H9 (cell line): ENCODE measurements around the gene LAYN. TPM values are rescaled to one million over a fixed set of nuclear protein-coding genes. Genes with fewer than 3 reads are reported as not detected.
A peak's percentile ranks its signal among the peaks of the same experiment; 100 is the strongest.

ENCODE experiments used
- DNase-seq: peaks from one replicate; pipeline ENCODE4 v3.0.0-alpha.2; 2017
- H2AFZ ChIP-seq: one replicate; pipeline ENCODE4 v1.6.1; 2013; ENCODE audit warnings: mild to moderate bottlenecking, low read length, control low read depth, moderate library complexity
- H2AK5ac ChIP-seq: 2 replicates; pipeline ENCODE4 v1.6.1; 2013; ENCODE audit warnings: low read length, control low read depth, mixed read lengths; ENCODE audit not compliant: insufficient read length
- H2BK120ac ChIP-seq: one replicate; pipeline ENCODE4 v1.6.1; 2013; ENCODE audit warnings: low read depth, mild to moderate bottlenecking, low read length, control low read depth, inconsistent platforms; ENCODE audit not compliant: poor library complexity, severe bottlenecking
- H2BK12ac ChIP-seq: 2 replicates; pipeline ENCODE4 v1.6.1; 2013; ENCODE audit warnings: low read length, control low read depth, mixed read lengths, low read depth; ENCODE audit not compliant: insufficient read length
- H2BK15ac ChIP-seq: 2 replicates; pipeline ENCODE4 v1.6.1; 2013; ENCODE audit warnings: low read depth, low read length, control low read depth
- H2BK20ac ChIP-seq: one replicate; pipeline ENCODE4 v1.6.1; 2013; ENCODE audit warnings: low read depth, mild to moderate bottlenecking, low read length, control low read depth, inconsistent platforms; ENCODE audit not compliant: poor library complexity, severe bottlenecking
- H2BK5ac ChIP-seq: 2 replicates; pipeline ENCODE4 v1.6.1; 2013; ENCODE audit warnings: low read length, control low read depth, mixed read lengths; ENCODE audit not compliant: insufficient read length
- H3K14ac ChIP-seq: 2 replicates; pipeline ENCODE4 v1.6.1; 2013; ENCODE audit warnings: low read length, control low read depth; ENCODE audit not compliant: insufficient read depth
- H3K18ac ChIP-seq: 2 replicates; pipeline ENCODE4 v1.6.1; 2013; ENCODE audit warnings: low read depth, mild to moderate bottlenecking, mixed read lengths, low read length, control low read depth; ENCODE audit not compliant: insufficient read length
- H3K23ac ChIP-seq: 2 replicates; pipeline ENCODE4 v1.6.1; 2013; ENCODE audit warnings: low read length, control low read depth, mixed read lengths, low read depth; ENCODE audit not compliant: insufficient read length
- H3K23me2 ChIP-seq: 2 replicates; pipeline ENCODE4 v1.6.1; 2013; ENCODE audit warnings: low read depth, mild to moderate bottlenecking, mixed read lengths, low read length, control low read depth; ENCODE audit not compliant: insufficient read length, poor library complexity, severe bottlenecking
- H3K27ac ChIP-seq: 2 replicates; pipeline ENCODE4 v1.5.1; 2013; ENCODE audit warnings: low read length, control low read depth, mixed read lengths, low read depth; ENCODE audit not compliant: insufficient read length
- H3K27me3 ChIP-seq: 2 replicates; pipeline ENCODE4 v1.6.1; 2013; ENCODE audit warnings: low read length, control low read depth, inconsistent platforms; ENCODE audit not compliant: insufficient read depth
- H3K4ac ChIP-seq: 2 replicates; pipeline ENCODE4 v1.6.1; 2013; ENCODE audit warnings: low read depth, mild to moderate bottlenecking, control low read depth, inconsistent platforms, low read length, moderate library complexity
- H3K4me1 ChIP-seq: 2 replicates; pipeline ENCODE4 v1.6.1; 2013; ENCODE audit warnings: low read length, control low read depth, inconsistent platforms; ENCODE audit not compliant: insufficient read depth
- H3K4me2 ChIP-seq: 2 replicates; pipeline ENCODE4 v1.6.1; 2013; ENCODE audit warnings: low read length, control low read depth, mixed read lengths; ENCODE audit not compliant: insufficient read length, insufficient read depth
- H3K56ac ChIP-seq: 2 replicates; pipeline ENCODE4 v1.6.1; 2013; ENCODE audit warnings: low read depth, mild to moderate bottlenecking, mixed read lengths, low read length, control low read depth; ENCODE audit not compliant: insufficient read length
- H3K79me1 ChIP-seq: 2 replicates; pipeline ENCODE4 v1.6.1; 2013; ENCODE audit warnings: low read depth, mild to moderate bottlenecking, moderate library complexity, low read length, control low read depth, inconsistent platforms; ENCODE audit not compliant: insufficient read depth, poor library complexity, severe bottlenecking
- H3K79me2 ChIP-seq: 2 replicates; pipeline ENCODE4 v1.6.1; 2013; ENCODE audit warnings: low read length, control low read depth, inconsistent platforms; ENCODE audit not compliant: insufficient read depth
- H3K9ac ChIP-seq: 2 replicates; pipeline ENCODE4 v1.6.1; 2013; ENCODE audit warnings: low read length, control low read depth, mixed read lengths; ENCODE audit not compliant: insufficient read length; ENCODE audit errors: extremely low read depth
- H3K9me3 ChIP-seq: one replicate; pipeline ENCODE4 v1.6.1; 2013; ENCODE audit warnings: low read depth, low read length, inconsistent platforms; ENCODE audit not compliant: control insufficient read depth
- H3T11ph ChIP-seq: one replicate; pipeline ENCODE4 v1.6.1; 2013; ENCODE audit warnings: mild to moderate bottlenecking, low read length, control low read depth, inconsistent platforms
- H4K20me1 ChIP-seq: one replicate; pipeline ENCODE4 v1.6.1; 2013; ENCODE audit not compliant: control insufficient read depth, insufficient read length, insufficient read depth
- H4K5ac ChIP-seq: 2 replicates; pipeline ENCODE4 v1.6.1; 2013; ENCODE audit warnings: low read depth, mild to moderate bottlenecking, mixed read lengths, low read length, control low read depth; ENCODE audit not compliant: insufficient read length
- H4K8ac ChIP-seq: replicated peaks from 2 replicates; pipeline ENCODE4 v1.6.1; 2013; ENCODE audit warnings: low read length, control low read depth, mixed read lengths, low read depth; ENCODE audit not compliant: insufficient read length
- H4K91ac ChIP-seq: 2 replicates; pipeline ENCODE4 v1.6.1; 2013; ENCODE audit warnings: low read depth, mild to moderate bottlenecking, moderate library complexity, mixed read lengths, low read length, control low read depth; ENCODE audit not compliant: insufficient read length
- H3K27ac Mint-ChIP-seq, 3 experiments: 2 replicates in 2 of 3; 3 replicates in 1 of 3; pipeline ENCODE4 v1.8.0; 2020 to 2021; ENCODE audit warnings: mixed read lengths in 3 of 3, mild to moderate bottlenecking in 1 of 3, moderate library complexity in 1 of 3
- H3K27me3 Mint-ChIP-seq: 2 replicates; pipeline ENCODE4 v1.8.0; 2021; ENCODE audit warnings: low read depth, mild to moderate bottlenecking, moderate library complexity, mixed read lengths
- H3K36me3 Mint-ChIP-seq, 3 experiments: 2 replicates in 2 of 3; 3 replicates in 1 of 3; pipeline ENCODE4 v1.8.0; 2020 to 2021; ENCODE audit warnings: low read depth in 3 of 3, mixed read lengths in 3 of 3; ENCODE audit not compliant: insufficient read depth in 1 of 3
- H3K4me1 Mint-ChIP-seq, 2 experiments: 2 replicates each; pipeline ENCODE4 v1.8.0; 2020; ENCODE audit warnings: mixed read lengths in 2 of 2
- H3K4me3 Mint-ChIP-seq, 2 experiments: 2 replicates in 1 of 2; 3 replicates in 1 of 2; pipeline ENCODE4 v1.8.0; 2020 to 2021; ENCODE audit warnings: mild to moderate bottlenecking in 2 of 2, mixed read lengths in 2 of 2, moderate library complexity in 1 of 2
- H3K9me3 Mint-ChIP-seq, 2 experiments: 2 replicates in 1 of 2; 3 replicates in 1 of 2; pipeline ENCODE4 v1.8.0; 2020; ENCODE audit warnings: mild to moderate bottlenecking in 2 of 2, mixed read lengths in 2 of 2, moderate library complexity in 1 of 2
- WGBS: extraction: QIAGEN DNeasy Blood & Tissue Kit; methylation state at CpG from one replicate; pipeline ENCODE4 v1.1.7; 2013; ENCODE audit warnings: missing lambda C conversion rate, low lambda C conversion rate, mixed read lengths; ENCODE audit not compliant: insufficient read length; ENCODE audit errors: extremely low coverage; 5-methylcytosine and 5-hydroxymethylcytosine counted together
- total RNA-seq: library from RNA; stranded (reverse); gene quantifications from 2 replicates; pipeline ENCODE4 v1.2.1, GENCODE V29; 2021
- TF ChIP-seq, protein P1 (sequence below): fragments of 200-600 bp; sonication (generic); conservative IDR thresholded peaks from 3 replicates; pipeline ENCODE4 v1.8.0; 2021; ENCODE audit warnings: antibody characterized with exemption, mild to moderate bottlenecking

LAYN gene
- total RNA-seq, 1 experiment from 2014 or later: 3.1 TPM

DNA sequence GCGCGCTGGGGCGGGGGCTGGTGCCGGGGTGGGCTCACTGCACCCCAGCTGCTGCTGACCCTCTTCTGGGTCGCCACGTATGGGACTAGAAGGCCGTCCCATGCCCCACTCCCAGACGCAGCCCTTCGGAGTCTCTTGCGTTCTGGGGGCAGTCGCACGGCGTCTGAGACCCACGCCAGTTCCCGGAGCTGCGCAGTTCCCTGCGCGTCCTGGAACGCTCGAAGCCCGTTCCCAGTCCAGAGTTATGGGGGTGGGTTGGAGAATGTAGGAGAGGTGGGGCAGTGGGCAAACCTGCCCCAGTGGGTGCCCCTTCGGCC lies 375 bp downstream of the LAYN start:
- Mint-ChIP-seq H3K9me3 (peaks cover 9 to 13% of the 10 kb centered on the region in 2 experiments; a peak in 4 of 5 replicates), H3K4me3 (peak overlapping the region; percentile 58 to 81), H3K36me3 (peaks cover 0 to 5% (median 0%) of the 10 kb centered on the region in 3 experiments; a peak in 3 of 7 replicates), H3K4me1 (peaks cover 35 to 37% of the 10 kb centered on the region in 2 experiments), H3K27ac (no peak overlapping the region), H3K27me3 (peaks cover 74% of the 10 kb centered on the region)
- H3K14ac ChIP-seq: no peak overlapping the region
- H4K8ac ChIP-seq: no peak overlapping the region
- no peak overlapping the region for H3K56ac ChIP-seq
- no peaks in the 10 kb centered on the region for H3K79me1 ChIP-seq
- H2BK15ac ChIP-seq: no peak overlapping the region
- no peak overlapping the region for H3T11ph ChIP-seq
- H3K18ac ChIP-seq: no peak overlapping the region
- no peak overlapping the region for H4K5ac ChIP-seq
- TF ChIP-seq, protein P1, sequence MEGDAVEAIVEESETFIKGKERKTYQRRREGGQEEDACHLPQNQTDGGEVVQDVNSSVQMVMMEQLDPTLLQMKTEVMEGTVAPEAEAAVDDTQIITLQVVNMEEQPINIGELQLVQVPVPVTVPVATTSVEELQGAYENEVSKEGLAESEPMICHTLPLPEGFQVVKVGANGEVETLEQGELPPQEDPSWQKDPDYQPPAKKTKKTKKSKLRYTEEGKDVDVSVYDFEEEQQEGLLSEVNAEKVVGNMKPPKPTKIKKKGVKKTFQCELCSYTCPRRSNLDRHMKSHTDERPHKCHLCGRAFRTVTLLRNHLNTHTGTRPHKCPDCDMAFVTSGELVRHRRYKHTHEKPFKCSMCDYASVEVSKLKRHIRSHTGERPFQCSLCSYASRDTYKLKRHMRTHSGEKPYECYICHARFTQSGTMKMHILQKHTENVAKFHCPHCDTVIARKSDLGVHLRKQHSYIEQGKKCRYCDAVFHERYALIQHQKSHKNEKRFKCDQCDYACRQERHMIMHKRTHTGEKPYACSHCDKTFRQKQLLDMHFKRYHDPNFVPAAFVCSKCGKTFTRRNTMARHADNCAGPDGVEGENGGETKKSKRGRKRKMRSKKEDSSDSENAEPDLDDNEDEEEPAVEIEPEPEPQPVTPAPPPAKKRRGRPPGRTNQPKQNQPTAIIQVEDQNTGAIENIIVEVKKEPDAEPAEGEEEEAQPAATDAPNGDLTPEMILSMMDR: no peak
- H2AFZ ChIP-seq: no peak overlapping the region
- H3K4me2 ChIP-seq: peak overlapping the region; percentile 73
- H2BK5ac ChIP-seq: no peak overlapping the region
- no peaks in the 10 kb centered on the region for H3K9me3 ChIP-seq
- no peak overlapping the region for H4K91ac ChIP-seq
- H3K79me2 ChIP-seq: no peaks in the 10 kb centered on the region
- H3K23ac ChIP-seq: no peak overlapping the region
- no peak overlapping the region for H2BK20ac ChIP-seq
- no peaks in the 10 kb centered on the region; the same call in 1 of the 2 replicates for H3K4me1 ChIP-seq
- no peak overlapping the region for H2BK120ac ChIP-seq
- no peak overlapping the region for H3K9ac ChIP-seq
- H4K20me1 ChIP-seq: no peaks in the 10 kb centered on the region
- no CpG with 5 or more reads among the region's 22 CpGs for WGBS
- H3K23me2 ChIP-seq: peaks cover 16% of the 10 kb centered on the region
- H2AK5ac ChIP-seq: no peak overlapping the region
- H2BK12ac ChIP-seq: no peak overlapping the region
- no peak overlapping the region for H3K4ac ChIP-seq
- H3K27me3 ChIP-seq: peaks cover 27% of the 10 kb centered on the region; the same call in 1 of the 2 replicates
- no peak overlapping the region for H3K27ac ChIP-seq
- DNase-seq: no peak
